SKM-1 (cell line): Measurements from ENCODE around the gene ATAD2B.
"Not testable (repeated sequence)": the region's sequence is repeated elsewhere in the genome, so short reads cannot be mapped to it uniquely, and the experiment has no call there.

ENCODE experiments used
- DNase-seq: peaks from one replicate; lab custom pipeline; 2025; ENCODE audit not compliant: unreplicated experiment; lab: John Stamatoyannopoulos, UW

ATAD2B gene

GRCh38 chr2:23926750-23927571 lies at the start of gene ATAD2B:
Gene ATAD2B (minus strand): TSS chr2:23927123. CDS start chr2:23926770, 353 bp downstream.
- DNase-seq: peak; percentile 87

- no peak for DNase-seq
Measured at GRCh38 chr2:23967846-23968245, 40.9 kb upstream of the ATAD2B start.

GRCh38 chr2:23954325-23955014 lies 27.5 kb upstream of the ATAD2B start:
- no peak for DNase-seq

- no peak for DNase-seq
Measured at GRCh38 chr2:23953625-23954024, 26.7 kb upstream of the ATAD2B start.

- not testable (repeated sequence) for DNase-seq
Measured at GRCh38 chr2:23952558-23952957, 25.6 kb upstream of the ATAD2B start.

- no peak for DNase-seq
Measured at GRCh38 chr2:23947350-23947749, 20.4 kb upstream of the ATAD2B start.

- DNase-seq: no peak
Measured at GRCh38 chr2:23944976-23945375, 18.1 kb upstream of the ATAD2B start.

GRCh38 chr2:23944527-23944926 lies 17.6 kb upstream of the ATAD2B start:
- no peak for DNase-seq

- DNase-seq: no peak
Measured at GRCh38 chr2:23943666-23944065, 16.7 kb upstream of the ATAD2B start.

GRCh38 chr2:23941644-23942043 lies 14.7 kb upstream of the ATAD2B start:
- no peak for DNase-seq

GRCh38 chr2:23940718-23941620 lies 14.0 kb upstream of the ATAD2B start:
- DNase-seq: no peak

GRCh38 chr2:23939987-23940717 lies 13.2 kb upstream of the ATAD2B start, which contains the start of gene UBXN2A:
Gene UBXN2A (plus strand): TSS chr2:23940463. CDS start chr2:23958315, 17,852 bp downstream.
- DNase-seq: peak; percentile 43

GRCh38 chr2:23934259-23934658 lies 7.3 kb upstream of the ATAD2B start:
- DNase-seq: no peak

GRCh38 chr2:23926290-23926749 lies 603 bp downstream of the ATAD2B start:
- no peak for DNase-seq

GRCh38 chr2:23925702-23926289 lies 1.1 kb downstream of the ATAD2B start:
- peak; percentile 90 for DNase-seq

- DNase-seq: no peak
Measured at GRCh38 chr2:23924589-23925359, 2.1 kb downstream of the ATAD2B start.

GRCh38 chr2:23918837-23919489 lies 8.0 kb downstream of the ATAD2B start:
- no peak for DNase-seq

GRCh38 chr2:23916727-23917405 lies 10.1 kb downstream of the ATAD2B start:
- DNase-seq: no peak
